ENCODE data around the gene FGD2. TPM values are rescaled to one million over a fixed set of nuclear protein-coding genes. Genes with fewer than 3 reads are reported as not detected.
A peak's percentile ranks its signal among the peaks of the same experiment; 100 is the strongest.

FGD2 gene
- total and polyA plus RNA-seq, 9 of the 15 experiments (the other 6 are each of a cell fraction or from before 2014, with no cell fraction given) = 0.09 TPM; not detected in 8

GRCh38 chr6:37051138-37052026 is 45.9 kb downstream of the FGD2 start (continued):
- TF ChIP-seq, protein P1, sequence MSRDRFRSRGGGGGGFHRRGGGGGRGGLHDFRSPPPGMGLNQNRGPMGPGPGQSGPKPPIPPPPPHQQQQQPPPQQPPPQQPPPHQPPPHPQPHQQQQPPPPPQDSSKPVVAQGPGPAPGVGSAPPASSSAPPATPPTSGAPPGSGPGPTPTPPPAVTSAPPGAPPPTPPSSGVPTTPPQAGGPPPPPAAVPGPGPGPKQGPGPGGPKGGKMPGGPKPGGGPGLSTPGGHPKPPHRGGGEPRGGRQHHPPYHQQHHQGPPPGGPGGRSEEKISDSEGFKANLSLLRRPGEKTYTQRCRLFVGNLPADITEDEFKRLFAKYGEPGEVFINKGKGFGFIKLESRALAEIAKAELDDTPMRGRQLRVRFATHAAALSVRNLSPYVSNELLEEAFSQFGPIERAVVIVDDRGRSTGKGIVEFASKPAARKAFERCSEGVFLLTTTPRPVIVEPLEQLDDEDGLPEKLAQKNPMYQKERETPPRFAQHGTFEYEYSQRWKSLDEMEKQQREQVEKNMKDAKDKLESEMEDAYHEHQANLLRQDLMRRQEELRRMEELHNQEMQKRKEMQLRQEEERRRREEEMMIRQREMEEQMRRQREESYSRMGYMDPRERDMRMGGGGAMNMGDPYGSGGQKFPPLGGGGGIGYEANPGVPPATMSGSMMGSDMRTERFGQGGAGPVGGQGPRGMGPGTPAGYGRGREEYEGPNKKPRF (IDR thresholded peaks at IDR 0.05; ENCODE audit: low read depth, low read length) = no peak
- TF ChIP-seq ZNF277 (CRISPR knock-in tag; IDR thresholded peaks at IDR 0.05; ENCODE audit: borderline replicate concordance) (no peak), ZBTB12 (CRISPR knock-in tag; IDR thresholded peaks at IDR 0.05) (no peak), ZNF354B (CRISPR knock-in tag; IDR thresholded peaks at IDR 0.05) (no peak), ZNF584 (CRISPR knock-in tag; IDR thresholded peaks at IDR 0.05; ENCODE audit: low read depth) (no peak; the same call in 1 of the 2 replicates), GABPB2 (CRISPR knock-in tag; conservative IDR thresholded peaks at IDR 0.05) (no peak), ZNF699 (CRISPR knock-in tag; IDR thresholded peaks at IDR 0.05; ENCODE audit: insufficient replicate concordance) (no peak), TFE3 (CRISPR knock-in tag; IDR thresholded peaks at IDR 0.05) (no peak), KLF1 (tag; IDR thresholded peaks at IDR 0.05) (no peak), CREB1 (IDR thresholded peaks at IDR 0.05) (no peak), CREB1 (CRISPR knock-in tag; IDR thresholded peaks at IDR 0.05) (peak; percentile 81), ZFX (CRISPR knock-in tag; IDR thresholded peaks at IDR 0.05) (peak; percentile 38), HNRNPK (IDR thresholded peaks at IDR 0.05; ENCODE audit: low read depth, low read length, poor library complexity, severe bottlenecking) (no peak), NCOA1 (IDR thresholded peaks at IDR 0.05; ENCODE audit: low read depth) (peak; percentile 47; the same call in 1 of the 2 replicates), HLTF (IDR thresholded peaks at IDR 0.05) (0 out of 2 replicates have a peak, but pooled peaks have one; percentile 55), HMG20A (CRISPR knock-in tag; conservative IDR thresholded peaks at IDR 0.05) (no peak), CHD1 (IDR thresholded peaks at IDR 0.05; ENCODE audit: low read length) (peak; percentile 79), FIP1L1 (IDR thresholded peaks at IDR 0.05; ENCODE audit: low read depth, low read length, poor library complexity, severe bottlenecking) (no peak)
